ENCODE results near the gene SRSF4. TPM values are rescaled to one million over a fixed set of nuclear protein-coding genes. Genes with fewer than 3 reads are reported as not detected.

The SRSF4 gene
- total RNA-seq, 1 experiment from 2014 or later, result 69.0 TPM

- H3K36me3 ChIP-seq (ENCODE audit: control insufficient read depth in 1 of 2, insufficient read depth in 2 of 2, low read length in 2 of 2), result peaks cover 28 to 48% of the 10 kb centered on the region in 2 experiments
- H3K9me3 ChIP-seq (ENCODE audit: control insufficient read depth in 1 of 2, insufficient read depth in 1 of 2, low read depth in 1 of 2, low read length in 2 of 2), result no peaks in the 10 kb centered on the region
- POLR2A ChIA-PET, result no interaction called here
- no peak overlapping the region for H2AFZ ChIP-seq (ENCODE audit: low read depth, low read length, poor library complexity, severe bottlenecking)
- no peak overlapping the region for H3K4me2 ChIP-seq (ENCODE audit: low read length)
- intact Hi-C loops (cut with micrococcal nuclease), result no loop called here
- no peaks in the 10 kb centered on the region for H3K4me1 ChIP-seq (ENCODE audit: control insufficient read depth in 1 of 2, insufficient read depth in 2 of 2, low read length in 2 of 2)
- no peak overlapping the region for H3K4me3 ChIP-seq (replicated peaks in 1 of 2; ENCODE audit: low read depth in 1 of 2, low read length in 2 of 2)
- no peaks in the 10 kb centered on the region for H3K27me3 ChIP-seq (ENCODE audit: insufficient read depth, low read length)
- CTCF ChIA-PET, result no interaction called here
- ATAC-seq (no peak), DNase-seq (ENCODE audit: low read depth, low spot score) (no peak)
- RAD21 ChIA-PET (ENCODE audit: low non-redundant PET in 1 of 2, low total read pairs in 2 of 2, uncharacterized antibody in 2 of 2, unreplicated experiment in 2 of 2), result no interaction called here
- no TSS peak for BruUV-seq (replicated peaks)
- TF ChIP-seq REST (IDR thresholded peaks at IDR 0.05; ENCODE audit: low read depth), result no peak
- TF ChIP-seq CEBPB (IDR thresholded peaks at IDR 0.05; ENCODE audit: low read depth), result no peak
- no peak for TF ChIP-seq SRF (IDR thresholded peaks at IDR 0.05; ENCODE audit: low read depth)
- TF ChIP-seq FOSL1 (IDR thresholded peaks at IDR 0.05; ENCODE audit: low read depth), result no peak
- no peak for TF ChIP-seq SP1 (IDR thresholded peaks at IDR 0.05; ENCODE audit: low read depth)
- TF ChIP-seq CTCF (IDR thresholded peaks at IDR 0.05 in 2 of 3, conservative IDR thresholded peaks at IDR 0.05 in 1 of 3; ENCODE audit: borderline replicate concordance in 1 of 3, insufficient read depth in 1 of 3, low read depth in 2 of 3, low read length in 2 of 3), result no peak
- no peak for TF ChIP-seq POLR2AphosphoS5 (IDR thresholded peaks at IDR 0.05; ENCODE audit: low read depth, low read length)
- no peak for TF ChIP-seq EZH2phosphoT487 (IDR thresholded peaks at IDR 0.05; ENCODE audit: borderline replicate concordance)
- TF ChIP-seq CBX3 (IDR thresholded peaks at IDR 0.05; ENCODE audit: low read depth), result no peak
- no peak for TF ChIP-seq SIN3A (IDR thresholded peaks at IDR 0.05; ENCODE audit: low read depth)
- no peak for TF ChIP-seq EGR1 (IDR thresholded peaks at IDR 0.05; ENCODE audit: low read depth)
- no peak for TF ChIP-seq ATF3 (IDR thresholded peaks at IDR 0.05)
- TF ChIP-seq RAD21 (IDR thresholded peaks at IDR 0.05; ENCODE audit: low read depth), result no peak
- TF ChIP-seq ELF1 (IDR thresholded peaks at IDR 0.05; ENCODE audit: borderline replicate concordance, low read depth), result no peak
- TF ChIP-seq EZH2 (IDR thresholded peaks at IDR 0.05), result no peak
- TF ChIP-seq MAX (IDR thresholded peaks at IDR 0.05), result no peak
- no peak for TF ChIP-seq ZBTB33 (IDR thresholded peaks at IDR 0.05; ENCODE audit: extremely low read depth, insufficient replicate concordance, low read length)
- H3K79me2 ChIP-seq (ENCODE audit: insufficient read depth, low read length), result peaks cover 99% of the 10 kb centered on the region
- no peaks in the 10 kb centered on the region for H3K9me2 ChIP-seq (ENCODE audit: insufficient read depth)
- H3K27ac ChIP-seq (ENCODE audit: low read depth, low read length), result no peak overlapping the region
- H4K20me1 ChIP-seq (ENCODE audit: insufficient read depth), result peaks cover 36% of the 10 kb centered on the region
- H3K9ac ChIP-seq (ENCODE audit: low read length), result no peak overlapping the region
Measured at GRCh38 chr1:29162476-29163138, 19.1 kb downstream of the SRSF4 start.

Measured in HCT116 (cell line).